ENCODE results near the gene NYAP2.
A peak's percentile ranks its signal among the peaks of the same experiment; 100 is the strongest.

Gene NYAP2

DNA sequence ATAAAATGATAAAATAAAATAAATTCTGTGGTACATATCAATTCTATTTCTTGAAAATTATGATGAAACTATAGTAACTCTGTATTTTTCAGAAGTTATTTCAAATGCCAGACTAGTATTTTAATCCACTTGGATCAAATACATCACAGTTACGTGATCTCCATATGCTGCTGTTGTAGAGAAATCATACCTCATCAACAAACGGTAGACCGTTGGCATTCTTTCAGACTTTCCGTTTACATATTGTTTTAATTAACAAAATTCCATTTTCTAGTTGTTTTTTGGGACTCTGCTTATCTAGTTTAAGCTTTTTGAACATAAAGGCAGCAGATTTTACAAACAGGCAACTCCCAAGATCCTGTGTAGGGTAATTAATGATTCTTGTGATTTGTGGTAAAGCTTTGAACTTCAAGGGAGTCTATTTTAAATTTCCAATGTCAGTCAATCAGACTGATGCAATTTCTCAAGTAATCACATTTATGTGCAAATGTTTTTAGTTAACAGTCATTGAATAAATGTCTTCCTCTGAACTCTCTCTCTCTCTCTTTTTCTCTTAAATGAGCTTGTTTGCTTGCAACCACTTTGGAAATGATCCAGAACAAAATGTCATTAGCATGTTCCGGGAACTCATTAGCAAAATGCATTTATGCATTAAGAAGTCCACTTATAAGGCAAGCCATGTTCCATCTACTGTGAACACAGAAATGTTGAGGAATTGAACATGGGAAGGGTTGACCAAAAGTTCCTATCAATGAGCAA, 31.8 kb downstream of the NYAP2 start:
- DNase-seq = no peak

DNA sequence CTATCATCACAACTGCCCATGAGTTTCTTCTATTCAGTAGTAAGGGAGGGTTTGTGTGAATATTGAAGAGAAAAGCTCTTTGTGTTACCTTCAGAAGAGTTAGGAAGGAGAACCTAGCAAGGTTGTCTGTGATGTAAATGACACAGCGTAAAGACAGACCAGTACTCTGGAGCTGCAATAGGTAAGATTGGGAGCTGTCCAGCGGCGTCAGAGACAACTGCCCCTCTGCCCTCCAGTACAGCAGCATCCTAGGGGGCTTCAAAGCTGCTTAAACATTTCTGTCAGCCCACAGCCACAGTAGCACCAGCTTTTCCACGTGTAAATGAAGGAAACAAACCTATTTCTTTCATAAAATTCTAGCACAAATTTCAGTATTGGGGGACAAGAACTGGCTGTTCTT, 34.5 kb downstream of the NYAP2 start:
- DNase-seq = no peak

DNA sequence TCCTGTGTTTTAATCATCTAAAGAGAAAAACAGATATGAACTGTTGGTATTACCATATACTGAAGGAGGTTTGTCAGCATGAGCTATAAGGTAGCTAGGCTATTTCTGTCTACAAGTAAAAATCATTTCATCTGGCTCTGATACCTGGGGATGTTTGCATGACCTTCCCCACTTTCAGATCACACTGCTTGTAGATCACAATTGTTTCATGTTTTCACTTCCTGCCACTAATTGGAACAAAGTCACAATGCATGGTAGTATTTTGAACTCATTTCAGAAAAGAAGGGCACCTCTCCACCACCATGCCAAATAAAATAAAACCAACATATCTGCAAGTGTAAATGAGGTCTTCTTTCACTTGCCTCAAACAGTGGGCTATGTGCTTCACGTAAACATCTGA, 37.8 kb downstream of the NYAP2 start:
- no peak for DNase-seq

DNA sequence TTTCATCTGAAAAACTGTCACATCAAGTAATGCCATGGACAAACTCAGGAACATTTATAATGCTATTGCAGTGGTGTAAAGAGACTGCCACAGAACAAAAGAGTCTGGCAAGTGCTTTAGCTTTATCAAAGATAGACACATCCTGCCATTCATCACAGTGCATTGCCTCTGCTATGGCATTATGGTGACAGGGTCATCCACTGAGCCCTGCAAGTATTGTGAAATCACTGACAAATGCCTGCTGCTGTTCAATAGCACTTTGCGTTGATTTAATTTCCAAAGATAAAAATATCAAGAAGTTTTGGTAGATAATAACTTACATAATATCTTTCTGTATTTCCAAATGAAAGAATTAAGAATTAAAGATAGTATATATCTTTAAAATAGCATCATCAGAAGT, 38.7 kb downstream of the NYAP2 start:
- no peak for DNase-seq

DNA sequence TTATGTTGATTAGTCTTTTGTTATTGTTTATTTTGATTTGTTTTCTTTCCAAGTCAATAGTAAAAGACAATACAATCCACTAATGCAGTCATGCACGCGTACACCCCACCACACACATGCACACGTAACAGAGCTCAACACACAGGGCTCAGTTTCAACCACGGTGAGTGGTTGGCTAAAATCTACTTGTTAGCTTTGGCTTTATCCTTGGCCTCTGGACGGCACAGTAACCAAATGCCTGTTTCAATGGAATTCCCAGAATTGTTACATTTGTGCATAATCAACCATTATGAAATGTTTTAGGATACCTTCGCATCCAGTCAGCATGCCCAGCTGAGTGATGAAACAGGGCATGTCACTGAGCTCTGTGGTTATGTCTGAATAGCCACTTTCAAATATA, 53.2 kb downstream of the NYAP2 start:
- no peak for DNase-seq

DNA sequence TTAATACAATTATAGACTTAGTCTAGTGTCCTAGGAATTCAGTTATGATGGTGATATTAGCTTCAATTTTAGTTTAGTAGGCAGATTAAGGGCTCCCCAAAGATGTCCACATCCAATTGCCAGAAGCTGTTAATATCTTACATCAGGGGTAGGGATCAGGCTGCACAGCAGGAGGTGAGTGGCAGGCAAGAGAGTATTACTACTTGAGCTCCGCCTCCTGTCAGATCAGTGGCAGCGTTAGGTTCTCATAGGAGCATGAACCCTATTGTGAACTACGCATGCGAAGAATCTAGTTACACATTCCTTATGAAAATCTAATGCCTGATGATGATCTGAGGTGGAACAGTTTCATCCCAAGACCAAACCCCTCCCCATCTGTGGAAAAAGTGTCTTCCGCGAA, 54.9 kb downstream of the NYAP2 start:
- DNase-seq = no peak

DNA sequence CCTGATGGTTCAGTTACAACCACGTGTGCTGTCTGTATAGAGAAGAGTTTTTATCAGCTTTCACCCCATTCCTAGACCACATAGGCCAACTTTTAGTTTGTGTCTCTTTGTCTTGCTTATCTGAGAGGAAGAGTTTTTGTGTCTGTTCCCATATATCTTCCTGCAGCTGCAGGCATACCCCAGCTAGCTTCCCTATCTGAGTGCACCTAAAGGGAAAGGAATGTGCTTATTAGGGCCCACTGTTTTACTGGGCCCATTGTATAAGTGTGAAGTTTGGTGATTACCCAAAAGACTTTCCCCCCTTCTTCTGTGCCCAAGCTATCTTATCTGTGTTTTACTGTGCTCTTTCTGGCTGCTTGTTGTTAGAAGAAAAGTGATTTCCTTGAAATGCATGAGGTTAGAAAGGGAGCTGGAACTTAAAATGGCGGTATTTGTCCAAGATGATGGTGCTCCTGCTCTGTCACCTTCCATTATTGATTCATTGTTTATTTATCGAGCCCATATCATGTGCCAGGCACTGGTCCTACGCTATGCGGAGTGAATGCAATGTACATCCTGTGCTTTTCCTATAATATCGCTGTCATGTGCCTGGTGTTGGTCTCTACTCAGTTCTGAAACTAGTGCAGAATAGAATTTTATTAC, 57.2 kb downstream of the NYAP2 start:
- DNase-seq = no peak

DNA sequence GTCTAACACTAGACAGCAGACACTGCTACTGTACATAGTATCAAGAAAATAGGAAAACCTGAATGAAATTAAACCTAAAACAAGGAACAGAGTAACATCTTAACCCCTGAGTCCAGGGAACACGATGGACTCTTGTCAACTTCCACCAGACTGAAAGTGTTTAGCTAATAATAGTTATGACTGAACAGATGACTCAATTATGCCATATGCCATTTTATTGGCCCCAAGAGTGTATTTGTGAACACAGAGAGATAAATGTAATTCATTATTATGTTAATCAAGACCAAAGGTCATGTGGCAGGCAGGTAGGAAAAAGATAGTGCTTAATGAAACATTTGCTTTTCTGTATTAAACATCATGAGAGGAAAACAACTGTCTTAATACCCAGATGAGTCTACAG, 58.0 kb downstream of the NYAP2 start:
- DNase-seq = no peak

DNA sequence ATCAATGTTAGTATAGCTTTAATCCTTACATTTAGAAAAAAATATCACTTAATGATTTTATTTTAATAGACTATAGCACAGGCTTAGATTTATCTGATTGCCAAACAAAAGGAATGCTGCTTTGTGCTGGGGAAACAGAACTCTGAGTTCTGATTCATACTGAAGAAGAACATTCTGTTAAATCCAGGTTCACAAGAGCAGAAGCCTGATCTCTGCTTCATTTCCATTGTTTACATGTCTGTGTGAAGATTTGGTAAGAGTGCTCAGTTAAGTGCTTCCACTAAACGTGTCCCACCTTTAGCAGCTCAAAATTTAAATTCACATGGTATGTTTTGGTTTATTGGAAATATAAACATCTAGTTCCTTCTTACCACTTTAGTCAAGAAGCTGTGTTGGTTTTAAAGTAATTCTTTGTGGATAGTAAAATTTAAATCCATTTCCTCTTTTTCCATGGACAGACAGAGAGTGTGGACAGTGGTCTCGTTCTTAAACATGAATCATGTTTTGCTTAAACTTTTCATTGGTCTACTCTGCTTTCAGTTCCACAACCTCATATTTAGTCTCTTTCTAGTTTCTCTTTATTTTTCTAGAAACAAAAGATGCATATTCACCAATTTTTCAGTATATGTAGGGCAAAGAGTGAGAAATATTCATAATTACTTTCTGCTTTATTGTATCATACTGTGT, 59.1 kb downstream of the NYAP2 start:
- no peak for DNase-seq

DNA sequence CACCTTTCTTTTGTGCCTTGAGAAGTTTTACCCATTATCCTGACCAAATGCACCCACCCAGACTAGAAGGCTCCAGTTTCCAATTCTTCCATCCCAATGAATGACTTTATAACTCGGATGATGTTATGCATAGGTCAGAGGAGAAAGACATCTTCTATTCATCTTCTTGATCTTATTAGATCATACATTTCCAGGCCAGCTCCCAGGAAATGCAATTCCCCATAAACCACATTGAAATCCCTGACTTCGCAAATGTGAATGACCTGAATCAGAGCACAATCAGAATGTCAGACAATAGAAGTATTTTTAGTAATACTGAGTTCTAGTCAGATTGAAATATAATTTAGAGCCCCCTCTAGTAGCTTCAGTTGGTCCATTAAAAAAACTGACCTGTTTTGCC, 62.9 kb downstream of the NYAP2 start:
- DNase-seq = no peak

DNA sequence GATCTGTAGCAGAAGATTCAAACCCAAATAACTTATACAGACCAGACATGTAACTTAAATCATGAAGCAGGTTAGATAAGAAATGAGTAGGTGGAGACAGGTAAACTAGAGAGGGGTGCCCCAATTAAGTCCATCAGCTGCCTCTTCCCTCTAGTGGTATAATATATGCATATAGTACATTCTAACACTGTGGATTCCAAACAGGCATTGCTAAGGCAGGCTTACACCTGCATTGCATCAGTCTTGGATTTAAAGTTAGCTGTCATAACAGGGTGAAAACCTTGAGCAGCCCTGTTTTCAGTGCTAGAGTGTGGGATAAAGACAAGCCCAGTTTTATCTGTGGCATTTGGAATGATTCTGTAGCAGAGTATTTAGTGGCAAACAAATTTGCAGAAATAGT, 63.4 kb downstream of the NYAP2 start:
- DNase-seq = no peak

DNA sequence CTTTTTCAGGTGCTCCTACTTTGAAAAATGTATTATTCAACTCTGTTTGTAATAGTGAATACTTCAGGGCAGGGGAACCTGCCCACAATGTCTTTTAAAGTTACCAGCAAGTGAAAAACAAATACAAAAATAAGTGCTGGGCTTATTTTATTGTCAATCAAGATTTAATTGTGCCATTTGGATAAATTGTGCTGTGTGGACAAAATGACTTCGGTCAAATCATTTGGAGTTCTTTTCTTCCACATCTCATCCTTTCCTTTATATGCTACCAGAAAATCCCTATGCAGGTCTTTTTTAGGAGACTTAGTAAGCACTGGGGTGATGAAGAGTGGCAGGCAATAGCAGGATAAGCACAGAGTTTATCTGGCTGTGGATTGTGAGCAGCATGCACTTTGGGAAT, 63.9 kb downstream of the NYAP2 start:
- DNase-seq = no peak

DNA sequence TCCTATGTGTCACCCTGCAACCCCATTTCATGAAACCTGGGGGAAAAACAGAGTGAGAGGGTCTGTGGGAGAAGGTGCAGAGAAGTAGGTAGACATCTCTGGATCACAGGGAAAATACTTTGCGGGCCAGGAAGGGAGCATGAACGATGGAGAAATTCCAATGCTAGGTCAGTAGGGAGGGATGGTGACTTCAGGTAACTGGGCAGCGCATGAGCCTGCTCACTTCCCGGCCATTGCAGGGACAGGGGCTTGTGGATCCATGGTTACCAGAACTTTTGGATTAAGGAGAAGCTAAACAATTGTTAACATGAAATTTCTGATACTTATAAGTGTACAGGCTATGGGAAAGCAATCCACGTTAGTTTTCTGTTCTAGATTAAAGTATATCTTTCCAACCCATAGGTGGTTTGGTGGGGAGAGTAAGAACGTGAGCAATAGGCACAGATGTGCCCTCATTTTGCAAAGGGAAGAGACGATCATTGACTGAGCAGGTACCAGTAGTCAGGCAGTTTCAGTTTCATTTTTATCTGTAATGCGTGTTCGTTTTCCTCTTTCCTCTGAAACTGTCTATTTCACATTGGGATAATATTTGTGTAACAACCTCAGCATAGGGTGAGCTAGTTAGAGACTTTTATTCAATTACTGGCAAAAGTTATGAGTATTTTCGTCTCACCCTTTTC, 65.0 kb downstream of the NYAP2 start:
- peak; percentile 27 for DNase-seq

DNA sequence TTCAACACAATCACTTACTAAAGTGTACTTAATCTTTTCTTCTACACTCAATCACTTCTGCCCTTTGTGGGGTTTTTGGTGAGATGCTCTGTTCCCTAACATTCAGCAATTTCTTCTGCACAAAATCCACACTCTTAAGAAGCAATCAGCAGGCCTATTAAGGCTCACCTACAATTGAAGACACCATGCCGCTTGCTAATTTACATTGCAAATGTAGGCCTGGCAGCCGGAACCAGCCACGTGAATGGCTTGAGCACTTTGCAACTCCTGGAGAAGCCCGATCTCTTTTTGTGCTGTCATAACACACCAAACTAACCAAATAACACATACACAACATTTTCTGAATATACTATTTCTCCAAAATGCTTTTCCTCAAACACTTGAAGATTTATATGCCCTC, 66.3 kb downstream of the NYAP2 start:
- no peak for DNase-seq

DNA sequence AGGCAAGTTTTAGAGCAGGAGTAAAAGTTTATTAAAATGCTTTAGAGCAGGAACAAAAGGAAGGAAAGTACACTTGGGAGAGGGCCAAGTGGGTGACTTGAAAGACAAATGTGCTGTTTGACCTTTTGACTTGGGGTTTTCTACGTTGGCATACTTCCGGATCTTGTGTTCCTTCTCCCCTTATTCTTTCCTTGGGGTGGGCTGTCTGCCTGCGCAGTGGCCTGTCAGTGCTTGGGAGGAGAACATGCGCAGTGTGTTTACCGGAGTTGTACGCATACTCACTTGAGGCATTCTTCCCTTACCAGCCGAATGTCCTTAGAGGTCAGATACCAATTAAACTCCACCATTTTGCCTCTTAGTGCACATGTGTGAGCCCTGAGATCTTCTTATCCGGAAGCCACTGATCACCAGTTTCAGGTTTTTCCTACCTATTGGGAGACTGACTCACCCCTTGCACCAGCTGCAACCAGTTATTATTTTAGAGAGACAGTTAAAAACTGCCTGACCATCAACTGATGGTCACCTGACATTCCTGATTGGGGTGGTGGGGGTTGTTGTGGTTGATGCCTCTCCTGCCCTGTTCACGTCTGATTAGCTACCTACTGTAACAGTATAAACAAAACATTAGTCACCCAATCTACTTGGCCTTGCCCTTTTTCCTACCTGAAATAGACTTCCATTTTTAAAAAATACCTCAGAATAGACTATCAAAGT, 67.5 kb downstream of the NYAP2 start:
- no peak for DNase-seq

DNA sequence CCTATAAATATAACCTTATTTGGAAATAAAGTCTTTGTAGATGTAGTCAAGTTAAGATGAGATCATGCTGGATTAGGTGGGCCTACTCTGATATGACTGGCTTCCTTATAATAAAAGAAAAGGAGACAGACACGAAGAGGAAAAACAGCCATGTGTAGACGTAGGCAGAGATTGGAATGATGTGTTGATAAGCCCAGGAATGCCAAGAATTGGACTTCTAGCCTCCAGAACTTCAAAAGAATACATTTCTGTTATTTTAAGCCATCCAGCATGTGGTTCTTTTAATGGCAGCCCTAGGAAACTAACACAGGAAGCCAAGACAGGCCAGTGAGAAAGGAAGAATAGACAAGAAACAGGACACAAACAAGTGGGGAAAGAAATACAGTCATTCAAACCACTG, 68.6 kb downstream of the NYAP2 start:
- DNase-seq = no peak

DNA sequence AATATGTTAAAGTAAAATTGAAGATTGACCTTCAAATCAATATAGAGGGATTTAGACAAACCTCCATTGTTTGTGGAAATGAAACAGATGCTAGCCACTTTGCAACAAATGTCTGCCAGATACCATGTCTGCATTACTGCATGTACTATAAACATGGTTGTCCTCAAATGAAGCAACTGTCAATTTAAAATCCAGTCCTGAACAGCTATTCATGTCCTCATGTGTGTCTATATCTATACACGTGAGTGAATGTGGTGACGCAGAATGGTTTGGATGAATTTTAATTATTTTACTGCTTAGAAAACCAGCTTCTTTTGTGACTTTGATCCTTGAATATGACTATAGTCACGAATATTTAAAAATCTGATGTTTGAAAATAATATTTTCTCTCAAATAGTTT, 71.5 kb downstream of the NYAP2 start:
- DNase-seq = no peak

DNA sequence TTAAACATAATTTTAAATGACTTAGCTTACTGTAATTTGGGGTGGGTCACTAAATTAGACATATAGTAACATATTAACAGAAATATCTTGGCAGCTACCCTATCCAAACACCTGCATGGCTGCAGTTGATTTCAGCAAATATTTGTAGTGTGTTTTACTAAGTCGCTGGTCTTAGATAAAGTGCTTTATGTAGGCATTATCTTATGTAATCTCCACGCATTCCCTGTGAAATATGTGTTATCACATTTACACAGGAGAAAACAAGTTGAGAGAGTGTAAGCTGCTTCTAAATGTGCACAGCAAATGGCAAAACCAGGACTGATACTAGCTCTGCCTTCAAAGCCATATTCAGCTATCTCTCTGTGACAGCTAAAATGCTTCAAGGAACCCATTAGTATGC, 72.0 kb downstream of the NYAP2 start:
- no peak for DNase-seq

DNA sequence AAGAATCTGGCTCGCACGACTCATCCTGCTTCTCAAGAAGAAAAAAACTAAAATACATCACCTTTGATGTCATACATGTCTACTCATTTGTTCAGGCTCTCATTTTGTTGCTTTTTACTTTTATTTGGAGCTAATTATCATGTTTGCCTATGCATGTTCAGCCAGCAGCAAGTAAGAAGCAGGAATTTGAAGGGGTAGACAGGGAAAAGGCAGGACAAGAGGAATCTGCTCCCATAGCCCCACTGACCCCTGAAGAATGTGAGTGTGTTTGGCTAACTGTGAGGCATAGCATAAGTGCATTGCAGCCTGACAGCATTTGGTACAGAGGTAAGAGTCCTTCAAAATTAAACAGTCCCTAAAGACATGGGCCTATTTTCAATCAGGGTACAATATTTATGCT, 72.7 kb downstream of the NYAP2 start:
- no peak for DNase-seq

DNA sequence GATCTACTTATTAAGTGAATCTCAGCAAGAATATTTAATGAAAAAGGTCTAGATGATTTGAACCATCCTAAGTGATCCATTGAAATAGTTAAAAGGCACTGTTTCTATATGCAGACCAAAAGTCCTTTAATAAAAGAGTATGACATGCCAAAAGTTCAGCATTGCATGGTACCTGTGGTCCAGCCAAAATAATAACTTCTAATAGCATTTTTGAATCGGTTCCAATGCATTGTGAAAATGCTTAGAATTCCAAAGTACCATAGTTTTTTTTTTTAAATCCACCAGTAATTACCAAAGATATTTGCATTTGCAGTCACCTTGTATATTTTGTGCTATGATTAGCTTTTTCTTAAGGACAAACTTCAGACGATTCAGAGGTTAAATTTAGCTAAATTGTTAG, 79.9 kb downstream of the NYAP2 start:
- DNase-seq = no peak

DNA sequence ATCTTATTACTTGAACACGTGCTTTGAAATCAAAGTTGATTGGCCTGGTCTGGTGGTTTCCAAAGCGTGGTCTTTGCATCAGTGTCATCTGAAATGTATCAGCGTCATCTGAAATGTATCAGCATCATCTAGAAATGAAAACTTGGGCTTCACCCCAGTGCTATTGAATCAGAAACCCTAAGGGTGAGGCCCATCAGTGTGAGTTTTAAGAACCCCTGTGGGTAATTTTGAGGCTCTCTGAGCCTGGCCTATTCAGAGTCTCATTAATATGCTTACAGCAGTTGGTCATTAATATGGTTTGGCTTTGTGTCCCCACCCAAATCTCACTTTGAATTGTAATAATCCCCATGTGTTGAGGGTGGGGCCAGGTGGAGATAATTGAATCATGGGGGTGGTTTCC, 85.2 kb downstream of the NYAP2 start:
- no peak for DNase-seq

DNA sequence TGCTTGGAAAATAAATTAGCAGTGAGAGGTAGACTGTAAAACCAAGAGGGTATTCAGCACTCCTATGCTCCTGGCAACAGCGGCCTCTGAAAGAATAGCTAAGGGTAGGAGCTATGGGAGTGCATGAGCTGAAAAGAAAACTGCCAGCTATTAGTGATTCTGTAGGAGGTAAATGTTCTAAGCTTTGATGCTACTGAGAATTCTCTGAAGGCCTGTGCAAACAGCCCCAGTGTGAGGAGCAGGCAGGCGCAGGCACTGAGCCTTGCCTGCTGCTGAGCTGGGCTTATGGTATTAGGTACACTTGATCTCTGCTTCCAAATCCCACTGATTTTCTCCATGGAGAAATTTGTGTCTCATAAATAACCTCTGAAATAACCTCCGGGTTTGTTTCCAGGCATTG, 86.7 kb downstream of the NYAP2 start:
- no peak for DNase-seq

DNA sequence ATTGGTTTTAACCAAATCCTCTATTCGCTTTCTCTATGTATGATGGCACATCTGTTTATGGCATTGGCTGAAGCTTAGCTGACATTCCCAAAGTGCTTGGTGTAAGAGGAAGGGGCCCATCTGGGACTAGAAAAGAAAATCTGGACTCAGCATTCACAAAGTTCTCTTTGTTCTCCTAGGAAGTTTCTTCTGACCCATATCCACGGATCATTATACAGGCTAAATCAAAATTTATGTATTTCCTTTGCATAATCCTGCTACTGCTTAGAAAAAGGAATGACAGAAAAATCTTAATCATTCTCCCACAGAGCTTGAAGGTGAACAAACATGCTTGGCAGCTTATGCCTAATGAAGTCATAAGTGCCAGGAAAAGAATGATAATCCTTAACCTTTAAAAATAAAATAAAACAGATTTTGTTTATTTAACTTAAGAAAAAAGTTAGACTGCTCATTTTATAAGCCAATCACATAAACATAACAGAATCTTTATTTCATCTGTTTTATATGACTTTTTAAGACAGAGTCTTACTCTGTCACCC, 88.4 kb downstream of the NYAP2 start:
- no peak for DNase-seq

All from CD4-positive, alpha-beta T cell treated with Interleukin-4 for 4 hours (primary cell).